HepG2 (cell line): ENCODE measurements around the gene PCLO. TPM values are rescaled to one million over a fixed set of nuclear protein-coding genes. Genes with fewer than 3 reads are reported as not detected.

Experiments used
- ATF7-NPFF ChIP-seq: sonication (generic); formaldehyde crosslinking; IDR thresholded peaks from 2 replicates; pipeline ENCODE4 v1.8.1; 2023; ENCODE audit warnings: mild to moderate bottlenecking, low read depth, missing genetic modification reagents, moderate library complexity
- BCL6 ChIP-seq: IDR thresholded peaks from 2 replicates; pipeline ENCODE4 v1.6.1; 2016; ENCODE audit warnings: missing genetic modification reagents, missing compliant biosample characterization
- GABPA ChIP-seq, 2 experiments: IDR thresholded peaks; 2 replicates each; pipeline ENCODE4 v1.6.1; 2011 to 2016; ENCODE audit warnings: low read depth in 2 of 2, low read length in 1 of 2, missing biosample characterization in 1 of 2, missing genetic modification characterization in 1 of 2
- HMG20B ChIP-seq: conservative IDR thresholded peaks from 2 replicates; pipeline ENCODE4 v1.6.1; 2016; ENCODE audit warnings: missing genetic modification reagents, missing compliant biosample characterization
- ZMYM4 ChIP-seq: sonication (generic); formaldehyde crosslinking; IDR thresholded peaks from 2 replicates; pipeline ENCODE4 v1.8.1; 2023; ENCODE audit warnings: mild to moderate bottlenecking, missing genetic modification reagents
- ZNF160 ChIP-seq: sonication (generic); formaldehyde crosslinking; IDR thresholded peaks from 2 replicates; pipeline ENCODE4 v1.8.0; 2022; ENCODE audit warnings: mild to moderate bottlenecking, inconsistent platforms, missing genetic modification reagents
- ZSCAN29 ChIP-seq: sonication (generic); formaldehyde crosslinking; conservative IDR thresholded peaks from 2 replicates; pipeline ENCODE4 v1.4.0; 2020; ENCODE audit warnings: mild to moderate bottlenecking, missing genetic modification reagents
- polyA plus RNA-seq, 8 experiments: library from polyadenylated mRNA; depleted of rRNA in 3 of 8; stranded (reverse) in 7 of 8; unstranded in 1 of 8; fragments of >200 nt; fragmentation: Illumina TruSeq in 4 of 8; extraction: Trizol in 4 of 8; gene quantifications; 2 replicates each; pipeline versions ENCODE4 v1.2.1 to v1.2.3, GENCODE V29; 2011 to 2016; ENCODE audit warnings: low read depth in 4 of 8, missing spikeins in 1 of 8, mixed read lengths in 1 of 8; ENCODE audit not compliant: insufficient read depth in 1 of 8
- total RNA-seq, 5 experiments: library from RNA; depleted of rRNA; stranded (reverse); fragments of >200 nt; fragmentation: Illumina TruSeq; extraction: Trizol; gene quantifications; 2 replicates each; pipeline ENCODE4 v1.2.3, GENCODE V29; 2016; ENCODE audit warnings: low read depth in 1 of 5
- TF ChIP-seq, protein P1 (sequence below): sonication (generic); formaldehyde crosslinking; IDR thresholded peaks from 2 replicates; pipeline ENCODE4 v1.4.0; 2020; ENCODE audit warnings: missing genetic modification reagents, borderline replicate concordance
- TF ChIP-seq, protein P2 (sequence below): sonication (generic); formaldehyde crosslinking; IDR thresholded peaks from 2 replicates; pipeline ENCODE4 v1.5.0; 2020; ENCODE audit warnings: mild to moderate bottlenecking, missing genetic modification reagents
- TF ChIP-seq, protein P3 (sequence below): sonication (generic); formaldehyde crosslinking; IDR thresholded peaks from 2 replicates; pipeline ENCODE4 v1.4.0; 2020; ENCODE audit warnings: mild to moderate bottlenecking, missing genetic modification reagents
- TF ChIP-seq, protein P4 (sequence below): sonication (generic); formaldehyde crosslinking; IDR thresholded peaks from 2 replicates; pipeline ENCODE4 v1.8.1; 2022; ENCODE audit warnings: low read depth, mild to moderate bottlenecking, missing genetic modification reagents

PCLO gene
- total and polyA plus RNA-seq, 2 of the 13 experiments (the other 11 are each of a cell fraction or from before 2014, with no cell fraction given), result 0.07 to 0.29 TPM

DNA sequence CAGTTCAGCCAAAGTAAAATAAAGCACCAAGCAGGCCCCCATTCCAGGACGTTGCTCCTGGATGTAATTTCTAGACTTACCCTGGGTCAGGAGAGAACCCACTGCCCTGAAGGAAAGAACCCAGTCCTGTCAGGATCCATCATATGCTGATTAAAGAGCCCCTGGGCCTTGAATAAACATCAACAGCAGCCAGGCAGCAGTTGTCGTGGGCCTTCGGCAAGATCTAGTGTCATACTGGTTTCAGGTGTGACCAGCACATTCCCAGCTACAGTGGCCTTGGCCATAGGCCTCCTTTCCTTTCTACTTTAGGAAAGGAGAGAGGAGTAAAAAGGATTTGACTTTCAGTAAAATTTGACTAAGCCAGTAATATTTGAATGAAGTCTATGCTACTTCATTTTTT is 430.0 kb downstream of the PCLO start (continued):
- TF ChIP-seq, protein P1, sequence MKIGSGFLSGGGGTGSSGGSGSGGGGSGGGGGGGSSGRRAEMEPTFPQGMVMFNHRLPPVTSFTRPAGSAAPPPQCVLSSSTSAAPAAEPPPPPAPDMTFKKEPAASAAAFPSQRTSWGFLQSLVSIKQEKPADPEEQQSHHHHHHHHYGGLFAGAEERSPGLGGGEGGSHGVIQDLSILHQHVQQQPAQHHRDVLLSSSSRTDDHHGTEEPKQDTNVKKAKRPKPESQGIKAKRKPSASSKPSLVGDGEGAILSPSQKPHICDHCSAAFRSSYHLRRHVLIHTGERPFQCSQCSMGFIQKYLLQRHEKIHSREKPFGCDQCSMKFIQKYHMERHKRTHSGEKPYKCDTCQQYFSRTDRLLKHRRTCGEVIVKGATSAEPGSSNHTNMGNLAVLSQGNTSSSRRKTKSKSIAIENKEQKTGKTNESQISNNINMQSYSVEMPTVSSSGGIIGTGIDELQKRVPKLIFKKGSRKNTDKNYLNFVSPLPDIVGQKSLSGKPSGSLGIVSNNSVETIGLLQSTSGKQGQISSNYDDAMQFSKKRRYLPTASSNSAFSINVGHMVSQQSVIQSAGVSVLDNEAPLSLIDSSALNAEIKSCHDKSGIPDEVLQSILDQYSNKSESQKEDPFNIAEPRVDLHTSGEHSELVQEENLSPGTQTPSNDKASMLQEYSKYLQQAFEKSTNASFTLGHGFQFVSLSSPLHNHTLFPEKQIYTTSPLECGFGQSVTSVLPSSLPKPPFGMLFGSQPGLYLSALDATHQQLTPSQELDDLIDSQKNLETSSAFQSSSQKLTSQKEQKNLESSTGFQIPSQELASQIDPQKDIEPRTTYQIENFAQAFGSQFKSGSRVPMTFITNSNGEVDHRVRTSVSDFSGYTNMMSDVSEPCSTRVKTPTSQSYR, result no peak
- TF ChIP-seq, protein P2, sequence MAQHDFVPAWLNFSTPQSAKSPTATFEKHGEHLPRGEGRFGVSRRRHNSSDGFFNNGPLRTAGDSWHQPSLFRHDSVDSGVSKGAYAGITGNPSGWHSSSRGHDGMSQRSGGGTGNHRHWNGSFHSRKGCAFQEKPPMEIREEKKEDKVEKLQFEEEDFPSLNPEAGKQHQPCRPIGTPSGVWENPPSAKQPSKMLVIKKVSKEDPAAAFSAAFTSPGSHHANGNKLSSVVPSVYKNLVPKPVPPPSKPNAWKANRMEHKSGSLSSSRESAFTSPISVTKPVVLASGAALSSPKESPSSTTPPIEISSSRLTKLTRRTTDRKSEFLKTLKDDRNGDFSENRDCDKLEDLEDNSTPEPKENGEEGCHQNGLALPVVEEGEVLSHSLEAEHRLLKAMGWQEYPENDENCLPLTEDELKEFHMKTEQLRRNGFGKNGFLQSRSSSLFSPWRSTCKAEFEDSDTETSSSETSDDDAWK (CRISPR knock-in tag), result no peak
- no peak for TF ChIP-seq HMG20B
- TF ChIP-seq ATF7-NPFF (CRISPR knock-in tag), result no peak
- no peak for TF ChIP-seq ZSCAN29 (CRISPR knock-in tag)
- no peak for TF ChIP-seq BCL6 (CRISPR knock-in tag)
- no peak for TF ChIP-seq ZNF160
- TF ChIP-seq GABPA (IDR thresholded peaks at IDR 0.05; ENCODE audit: low read depth, low read length), result no peak
- no peak for TF ChIP-seq GABPA (CRISPR knock-in tag; IDR thresholded peaks at IDR 0.05; ENCODE audit: low read depth)
- no peak for TF ChIP-seq ZMYM4 (CRISPR knock-in tag)
- TF ChIP-seq, protein P3, sequence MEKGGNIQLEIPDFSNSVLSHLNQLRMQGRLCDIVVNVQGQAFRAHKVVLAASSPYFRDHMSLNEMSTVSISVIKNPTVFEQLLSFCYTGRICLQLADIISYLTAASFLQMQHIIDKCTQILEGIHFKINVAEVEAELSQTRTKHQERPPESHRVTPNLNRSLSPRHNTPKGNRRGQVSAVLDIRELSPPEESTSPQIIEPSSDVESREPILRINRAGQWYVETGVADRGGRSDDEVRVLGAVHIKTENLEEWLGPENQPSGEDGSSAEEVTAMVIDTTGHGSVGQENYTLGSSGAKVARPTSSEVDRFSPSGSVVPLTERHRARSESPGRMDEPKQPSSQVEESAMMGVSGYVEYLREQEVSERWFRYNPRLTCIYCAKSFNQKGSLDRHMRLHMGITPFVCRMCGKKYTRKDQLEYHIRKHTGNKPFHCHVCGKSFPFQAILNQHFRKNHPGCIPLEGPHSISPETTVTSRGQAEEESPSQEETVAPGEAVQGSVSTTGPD (CRISPR knock-in tag), result no peak
- TF ChIP-seq, protein P4, sequence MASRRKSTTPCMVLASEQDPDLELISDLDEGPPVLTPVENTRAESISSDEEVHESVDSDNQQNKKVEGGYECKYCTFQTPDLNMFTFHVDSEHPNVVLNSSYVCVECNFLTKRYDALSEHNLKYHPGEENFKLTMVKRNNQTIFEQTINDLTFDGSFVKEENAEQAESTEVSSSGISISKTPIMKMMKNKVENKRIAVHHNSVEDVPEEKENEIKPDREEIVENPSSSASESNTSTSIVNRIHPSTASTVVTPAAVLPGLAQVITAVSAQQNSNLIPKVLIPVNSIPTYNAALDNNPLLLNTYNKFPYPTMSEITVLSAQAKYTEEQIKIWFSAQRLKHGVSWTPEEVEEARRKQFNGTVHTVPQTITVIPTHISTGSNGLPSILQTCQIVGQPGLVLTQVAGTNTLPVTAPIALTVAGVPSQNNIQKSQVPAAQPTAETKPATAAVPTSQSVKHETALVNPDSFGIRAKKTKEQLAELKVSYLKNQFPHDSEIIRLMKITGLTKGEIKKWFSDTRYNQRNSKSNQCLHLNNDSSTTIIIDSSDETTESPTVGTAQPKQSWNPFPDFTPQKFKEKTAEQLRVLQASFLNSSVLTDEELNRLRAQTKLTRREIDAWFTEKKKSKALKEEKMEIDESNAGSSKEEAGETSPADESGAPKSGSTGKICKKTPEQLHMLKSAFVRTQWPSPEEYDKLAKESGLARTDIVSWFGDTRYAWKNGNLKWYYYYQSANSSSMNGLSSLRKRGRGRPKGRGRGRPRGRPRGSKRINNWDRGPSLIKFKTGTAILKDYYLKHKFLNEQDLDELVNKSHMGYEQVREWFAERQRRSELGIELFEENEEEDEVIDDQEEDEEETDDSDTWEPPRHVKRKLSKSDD (CRISPR knock-in tag), result no peak
